Liver (tissue), 9 donors: ENCODE results near the gene TTYH3. TPM values are rescaled to one million over a fixed set of nuclear protein-coding genes. Genes with fewer than 3 reads are reported as not detected.

Experiments
- DNase-seq: peaks from one replicate; pipeline ENCODE4 v3.0.0-alpha.2; 2017; ENCODE audit warnings: low spot score
- H3K27ac ChIP-seq, 2 donors: one replicate each; pipeline ENCODE4 v1.7.0; 2013; ENCODE audit warnings: inconsistent platforms in 2 of 2, low read length in 2 of 2, control low read depth in 1 of 2, low read depth in 1 of 2, mild to moderate bottlenecking in 1 of 2
- H3K27me3 ChIP-seq, 4 donors: one replicate each; pipeline versions ENCODE4 v1.6.1 to v1.7.0; 2013; ENCODE audit warnings: low read length in 3 of 4, inconsistent platforms in 1 of 4, mild to moderate bottlenecking in 1 of 4, moderate library complexity in 1 of 4; ENCODE audit not compliant: control insufficient read depth in 4 of 4, insufficient read depth in 4 of 4
- H3K36me3 ChIP-seq, 4 donors: one replicate each; pipeline versions ENCODE4 v1.6.1 to v1.7.0; 2013; ENCODE audit warnings: low read length in 3 of 4, mild to moderate bottlenecking in 3 of 4, low read depth in 1 of 4, moderate library complexity in 1 of 4; ENCODE audit not compliant: control insufficient read depth in 4 of 4, insufficient read depth in 3 of 4
- H3K4me1 ChIP-seq, 4 donors: one replicate each; pipeline versions ENCODE4 v1.6.1 to v1.7.0; 2013; ENCODE audit warnings: low read length in 3 of 4, mild to moderate bottlenecking in 3 of 4, moderate library complexity in 1 of 4; ENCODE audit not compliant: control insufficient read depth in 4 of 4, insufficient read depth in 4 of 4
- H3K4me3 ChIP-seq, 3 donors: one replicate each; pipeline versions ENCODE4 v1.6.1 to v1.7.0; 2013; ENCODE audit warnings: low read length in 3 of 3, control low read depth in 1 of 3, low read depth in 1 of 3, mild to moderate bottlenecking in 1 of 3
- H3K9ac ChIP-seq, 2 donors: one replicate each; pipeline ENCODE4 v1.7.0; 2013; ENCODE audit warnings: low read length in 2 of 2, mild to moderate bottlenecking in 2 of 2, moderate library complexity in 2 of 2, control low read depth in 1 of 2, low read depth in 1 of 2
- H3K9me3 ChIP-seq, 4 donors: one replicate each; pipeline versions ENCODE4 v1.6.1 to v1.7.0; 2013; ENCODE audit warnings: low read length in 3 of 4; ENCODE audit not compliant: control insufficient read depth in 4 of 4
- EGR1 ChIP-seq, 2 donors: IDR thresholded peaks; 2 replicates each; pipeline ENCODE4 v1.6.1; 2016 to 2018; ENCODE audit warnings: antibody characterized with exemption in 2 of 2, low read depth in 2 of 2
- FOXA2 ChIP-seq: IDR thresholded peaks from 2 replicates; pipeline ENCODE4 v1.6.1; 2016; ENCODE audit warnings: antibody characterized with exemption
- HNF4A ChIP-seq, 2 donors: conservative IDR thresholded peaks; 2 replicates each; pipeline ENCODE4 v1.6.1; 2016; ENCODE audit warnings: antibody characterized with exemption in 2 of 2, mild to moderate bottlenecking in 2 of 2
- HNF4G ChIP-seq: IDR thresholded peaks from 2 replicates; pipeline ENCODE4 v1.6.1; 2016; ENCODE audit warnings: antibody characterized with exemption
- JUND ChIP-seq, 2 donors: IDR thresholded peaks; 2 replicates each; pipeline ENCODE4 v1.6.1; 2016; ENCODE audit warnings: antibody characterized with exemption in 2 of 2
- NR2F2 ChIP-seq: IDR thresholded peaks from 2 replicates; pipeline ENCODE4 v1.6.1; 2016; ENCODE audit warnings: antibody characterized with exemption
- RAD21 ChIP-seq, 2 donors: IDR thresholded peaks; 2 replicates each; pipeline ENCODE4 v1.6.1; 2016; ENCODE audit warnings: antibody characterized with exemption in 2 of 2, mild to moderate bottlenecking in 2 of 2
- RXRA ChIP-seq, 2 donors: IDR thresholded peaks; 2 replicates each; pipeline ENCODE4 v1.6.1; 2017 to 2018; ENCODE audit warnings: antibody characterized with exemption in 2 of 2, mild to moderate bottlenecking in 1 of 2
- SP1 ChIP-seq: IDR thresholded peaks from 2 replicates; pipeline ENCODE4 v1.6.1; 2018; ENCODE audit warnings: antibody characterized with exemption, mild to moderate bottlenecking
- TAF1 ChIP-seq: conservative IDR thresholded peaks from 2 replicates; pipeline ENCODE4 v1.6.1; 2016; ENCODE audit warnings: antibody characterized with exemption, mild to moderate bottlenecking
- YY1 ChIP-seq: IDR thresholded peaks from 2 replicates; pipeline ENCODE4 v1.6.1; 2016; ENCODE audit warnings: antibody characterized with exemption, mild to moderate bottlenecking
- whole genome bisulfite sequencing: extraction: QIAGEN DNeasy Blood & Tissue Kit; methylation state at CpG from one replicate; pipeline ENCODE4 v1.1.7; 2013; 5-methylcytosine and 5-hydroxymethylcytosine counted together
- polyA plus RNA-seq, 2 donors: library from polyadenylated mRNA; stranded (reverse) in 1 of 2; unstranded in 1 of 2; fragments of 200-250 nt in 1 of 2; fragments of >200 nt in 1 of 2; fragmentation: Nextera tagmentation in 1 of 2; extraction: Ambion mirVana in 1 of 2; gene quantifications; one replicate each; pipeline versions ENCODE4 v1.2.1 to v1.2.3, GENCODE V29; 2013 to 2015
- total RNA-seq, 2 donors: library from RNA; depleted of rRNA; stranded (reverse); fragments of >200 nt; gene quantifications; one replicate each; pipeline ENCODE4 v1.2.3, GENCODE V29; 2014
- TF ChIP-seq, protein P1 (sequence below): fragments of 150-350 bp; IDR thresholded peaks from 2 replicates; pipeline ENCODE4 v1.5.1; 2017; ENCODE audit warnings: improper control_type of control experiment, low read depth, low read length; ENCODE audit not compliant: missing input control
- TF ChIP-seq, protein P2 (sequence below): IDR thresholded peaks from 2 replicates; pipeline ENCODE4 v1.6.1; 2016; ENCODE audit warnings: antibody characterized with exemption
- TF ChIP-seq, protein P3 (sequence below): IDR thresholded peaks from 2 replicates; pipeline ENCODE4 v1.6.1; 2016; ENCODE audit warnings: antibody characterized with exemption
- TF ChIP-seq, protein P4 (sequence below): IDR thresholded peaks from 2 replicates; pipeline ENCODE4 v1.6.1; 2016; ENCODE audit warnings: antibody characterized with exemption
- donor health status: healthy.
- donor health status: healthy.
- donor health status: healthy.
- donor health status: healthy.
- donor health status: healthy.

The TTYH3 gene
- total and polyA plus RNA-seq, 4 donors: 8.2 to 19.6 (median 17.4) TPM

DNA sequence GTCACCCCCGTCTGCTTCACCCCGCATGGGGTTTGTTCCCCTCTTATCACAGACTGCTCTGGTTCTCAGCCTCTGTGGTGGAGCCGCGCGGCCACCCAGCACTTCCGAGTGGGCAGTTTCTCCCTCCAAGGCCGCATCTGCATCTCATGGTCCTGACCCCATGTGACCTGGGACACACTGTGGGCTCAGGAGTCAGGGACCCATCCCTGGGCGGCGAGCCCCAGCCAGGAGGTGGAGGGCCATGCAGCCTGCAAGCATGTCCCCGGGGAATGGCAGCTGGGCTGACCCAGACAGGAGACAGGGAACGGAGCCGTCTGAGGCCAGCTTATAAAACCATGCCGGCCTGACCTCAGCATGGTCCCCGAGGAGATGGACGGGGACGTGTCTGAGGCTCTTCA lies 25.2 kb upstream of the TTYH3 start:
- TF ChIP-seq NR2F2 (no peak), FOXA2 (no peak), EGR1 (IDR thresholded peaks at IDR 0.05; ENCODE audit: low read depth in 2 of 2) (no peak), SP1 (no peak), JUND (IDR thresholded peaks at IDR 0.05) (no peak), HNF4G (no peak), RXRA (IDR thresholded peaks at IDR 0.05) (no peak), RAD21 (IDR thresholded peaks at IDR 0.05) (no peak), YY1 (no peak), TAF1 (no peak), HNF4A (conservative IDR thresholded peaks at IDR 0.05) (no peak)
- TF ChIP-seq, protein P1, sequence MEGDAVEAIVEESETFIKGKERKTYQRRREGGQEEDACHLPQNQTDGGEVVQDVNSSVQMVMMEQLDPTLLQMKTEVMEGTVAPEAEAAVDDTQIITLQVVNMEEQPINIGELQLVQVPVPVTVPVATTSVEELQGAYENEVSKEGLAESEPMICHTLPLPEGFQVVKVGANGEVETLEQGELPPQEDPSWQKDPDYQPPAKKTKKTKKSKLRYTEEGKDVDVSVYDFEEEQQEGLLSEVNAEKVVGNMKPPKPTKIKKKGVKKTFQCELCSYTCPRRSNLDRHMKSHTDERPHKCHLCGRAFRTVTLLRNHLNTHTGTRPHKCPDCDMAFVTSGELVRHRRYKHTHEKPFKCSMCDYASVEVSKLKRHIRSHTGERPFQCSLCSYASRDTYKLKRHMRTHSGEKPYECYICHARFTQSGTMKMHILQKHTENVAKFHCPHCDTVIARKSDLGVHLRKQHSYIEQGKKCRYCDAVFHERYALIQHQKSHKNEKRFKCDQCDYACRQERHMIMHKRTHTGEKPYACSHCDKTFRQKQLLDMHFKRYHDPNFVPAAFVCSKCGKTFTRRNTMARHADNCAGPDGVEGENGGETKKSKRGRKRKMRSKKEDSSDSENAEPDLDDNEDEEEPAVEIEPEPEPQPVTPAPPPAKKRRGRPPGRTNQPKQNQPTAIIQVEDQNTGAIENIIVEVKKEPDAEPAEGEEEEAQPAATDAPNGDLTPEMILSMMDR: no peak
- TF ChIP-seq, protein P2, sequence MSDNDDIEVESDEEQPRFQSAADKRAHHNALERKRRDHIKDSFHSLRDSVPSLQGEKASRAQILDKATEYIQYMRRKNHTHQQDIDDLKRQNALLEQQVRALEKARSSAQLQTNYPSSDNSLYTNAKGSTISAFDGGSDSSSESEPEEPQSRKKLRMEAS: no peak
- TF ChIP-seq, protein P3, sequence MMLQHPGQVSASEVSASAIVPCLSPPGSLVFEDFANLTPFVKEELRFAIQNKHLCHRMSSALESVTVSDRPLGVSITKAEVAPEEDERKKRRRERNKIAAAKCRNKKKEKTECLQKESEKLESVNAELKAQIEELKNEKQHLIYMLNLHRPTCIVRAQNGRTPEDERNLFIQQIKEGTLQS: no peak
- TF ChIP-seq, protein P4, sequence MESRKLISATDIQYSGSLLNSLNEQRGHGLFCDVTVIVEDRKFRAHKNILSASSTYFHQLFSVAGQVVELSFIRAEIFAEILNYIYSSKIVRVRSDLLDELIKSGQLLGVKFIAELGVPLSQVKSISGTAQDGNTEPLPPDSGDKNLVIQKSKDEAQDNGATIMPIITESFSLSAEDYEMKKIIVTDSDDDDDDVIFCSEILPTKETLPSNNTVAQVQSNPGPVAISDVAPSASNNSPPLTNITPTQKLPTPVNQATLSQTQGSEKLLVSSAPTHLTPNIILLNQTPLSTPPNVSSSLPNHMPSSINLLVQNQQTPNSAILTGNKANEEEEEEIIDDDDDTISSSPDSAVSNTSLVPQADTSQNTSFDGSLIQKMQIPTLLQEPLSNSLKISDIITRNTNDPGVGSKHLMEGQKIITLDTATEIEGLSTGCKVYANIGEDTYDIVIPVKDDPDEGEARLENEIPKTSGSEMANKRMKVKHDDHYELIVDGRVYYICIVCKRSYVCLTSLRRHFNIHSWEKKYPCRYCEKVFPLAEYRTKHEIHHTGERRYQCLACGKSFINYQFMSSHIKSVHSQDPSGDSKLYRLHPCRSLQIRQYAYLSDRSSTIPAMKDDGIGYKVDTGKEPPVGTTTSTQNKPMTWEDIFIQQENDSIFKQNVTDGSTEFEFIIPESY: no peak
- Histone ChIP-seq H3K4me1 (no peaks in the 10 kb centered on the region), H3K9me3 (no peaks in the 10 kb centered on the region), H3K4me3 (no peak overlapping the region), H3K27me3 (no peaks in the 10 kb centered on the region), H3K9ac (no peak overlapping the region), H3K27ac (no peak overlapping the region), H3K36me3 (no peaks in the 10 kb centered on the region)
- DNase-seq: no peak
- 88% methylated on average over 16 of the region's 16 CpGs for WGBS

DNA sequence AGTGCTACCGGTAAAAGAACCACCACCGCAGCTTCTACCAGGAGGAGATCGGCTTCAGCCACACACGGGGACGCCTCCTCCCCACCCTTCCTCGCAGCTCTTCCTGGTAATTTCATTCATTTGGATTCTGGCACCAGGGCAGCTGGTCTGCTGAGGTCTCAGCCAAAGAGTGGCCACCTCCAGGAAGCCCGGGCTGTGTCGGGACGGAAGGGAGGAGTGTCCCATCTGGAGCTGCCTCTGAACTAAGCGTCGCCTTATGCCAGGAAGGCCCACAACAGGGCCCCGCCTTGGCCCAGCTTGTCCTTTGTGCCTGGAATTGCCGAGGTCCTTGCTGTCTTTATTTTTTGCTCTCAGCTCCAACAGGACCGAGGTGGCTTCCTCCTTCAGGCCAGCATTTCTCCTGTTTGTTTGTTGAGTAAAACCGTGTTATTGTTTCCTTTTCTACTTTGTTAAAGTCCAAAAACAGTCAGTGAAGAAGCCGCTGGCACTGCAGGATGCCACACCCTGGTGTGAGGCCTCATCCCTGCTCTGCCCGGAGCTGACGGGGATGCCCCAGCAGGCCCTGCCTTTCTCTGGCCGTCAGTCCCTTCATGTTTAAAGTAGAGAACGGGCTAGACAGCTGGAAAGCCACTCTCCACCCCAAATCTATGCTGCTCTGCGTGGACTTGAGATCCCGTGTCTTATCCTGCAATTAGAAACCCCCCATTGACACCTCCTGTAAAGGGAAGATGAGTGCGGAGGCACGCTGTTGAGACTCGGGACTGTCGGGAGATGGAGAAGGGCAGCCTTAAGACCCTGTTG lies 24.5 kb upstream of the TTYH3 start:
- no peaks in the 10 kb centered on the region for H3K9me3 ChIP-seq
- 72% methylated on average over 26 of the region's 26 CpGs for WGBS
- H3K4me3 ChIP-seq: no peak overlapping the region
- DNase-seq: no peak
- no peaks in the 10 kb centered on the region for H3K27me3 ChIP-seq
- H3K27ac ChIP-seq: no peak overlapping the region
- TF ChIP-seq, protein P4: no peak
- TF ChIP-seq NR2F2: peak; percentile 59
- TF ChIP-seq SP1: peak; percentile 34
- no peaks in the 10 kb centered on the region for H3K36me3 ChIP-seq
- H3K9ac ChIP-seq: no peak overlapping the region
- no peaks in the 10 kb centered on the region for H3K4me1 ChIP-seq
